Body of pancreas (tissue), 4 donors: ENCODE data around the gene TM6SF1. TPM values are rescaled to one million over a fixed set of nuclear protein-coding genes. Genes with fewer than 3 reads are reported as not detected.

Experiments used
- ATAC-seq: fragments of 150-250 bp; one replicate; pipeline ENCODE4 v1.9.1; 2016
- DNase-seq, 4 donors: peaks; one replicate each; pipeline ENCODE4 v3.0.0-alpha.2; 2019
- H3K27ac ChIP-seq, 4 donors: fragments of 200-600 bp; sonication (generic); 1 replicate in 3 of 4; 2 replicates in 1 of 4; pipeline versions ENCODE4 v1.5.1 to v1.6.1; 2016 to 2019; ENCODE audit warnings: mild to moderate bottlenecking in 1 of 4, mixed read lengths in 1 of 4, moderate library complexity in 1 of 4
- H3K27me3 ChIP-seq, 2 donors: fragments of 200-600 bp; sonication (generic); one replicate each; pipeline ENCODE4 v1.6.0; 2016; ENCODE audit warnings: mild to moderate bottlenecking in 1 of 2
- H3K36me3 ChIP-seq, 2 donors: fragments of 200-600 bp; sonication (generic); replicated peaks in 1 of 2; 2 replicates each; pipeline ENCODE4 v1.5.1; 2016; ENCODE audit warnings: low read depth in 2 of 2; ENCODE audit not compliant: insufficient read depth in 1 of 2
- H3K4me1 ChIP-seq: fragments of 200-600 bp; sonication (generic); one replicate; pipeline ENCODE4 v1.6.0; 2016
- H3K4me3 ChIP-seq, 2 donors: fragments of 200-600 bp; sonication (generic); 1 replicate in 1 of 2; 2 replicates in 1 of 2; pipeline ENCODE4 v1.5.1; 2016 to 2019
- H3K9me3 ChIP-seq, 3 donors: fragments of 200-600 bp; sonication (generic); 1 replicate in 2 of 3; 2 replicates in 1 of 3; pipeline ENCODE4 v1.5.1; 2016
- CTCF ChIP-seq, 7 experiments: fragments of 450-650 bp in 4 of 7; fragments of 200-600 bp in 3 of 7; sonication (generic) in 3 of 7; IDR thresholded peaks; one replicate each; pipeline ENCODE4 v1.5.1; 2016 to 2019; ENCODE audit warnings: antibody characterized with exemption in 7 of 7
- POLR2A ChIP-seq, 3 donors: fragments of 450-650 bp; IDR thresholded peaks; one replicate each; pipeline ENCODE4 v1.6.1; 2016; ENCODE audit warnings: antibody characterized with exemption in 3 of 3, mild to moderate bottlenecking in 2 of 3
- WGBS, 2 donors: methylation state at CpG; one replicate each; pipeline ENCODE4 v1.1.5; 2017; 5-methylcytosine and 5-hydroxymethylcytosine counted together
- intact Hi-C: fragments of 100-400 bp; cut with DNase I; formaldehyde crosslinking; loops from one replicate; pipeline ENCODE4 v1.15.1; 2023
- total RNA-seq, 2 donors: library from RNA; depleted of rRNA; stranded (reverse); fragments of >200 nt; gene quantifications; one replicate each; pipeline ENCODE4 v1.1.0, GENCODE V29; 2016

TM6SF1 gene
- total RNA-seq, 2 donors from 2014 or later = 1.8 to 2.3 TPM

GRCh38 chr15:83153288-83153687 lies 45.8 kb downstream of the TM6SF1 start:
- peaks cover 0 to 1% of the 10 kb centered on the region in 2 donors for H3K36me3 ChIP-seq
- no peak for DNase-seq
- intact Hi-C loops = no loop called here
- no peak overlapping the region for H3K4me3 ChIP-seq
- no peaks in the 10 kb centered on the region for H3K4me1 ChIP-seq
- WGBS, 2 donors = 88 to 95% methylated on average over 1 of the region's 1 CpG
- no peaks in the 10 kb centered on the region for H3K27me3 ChIP-seq
- no peaks in the 10 kb centered on the region for H3K9me3 ChIP-seq
- no peak for TF ChIP-seq CTCF (IDR thresholded peaks at IDR 0.05)
- no peak for TF ChIP-seq POLR2A (IDR thresholded peaks at IDR 0.05)
- H3K27ac ChIP-seq = no peak overlapping the region
- no peak for ATAC-seq

- intact Hi-C loops = no loop called here
- Histone ChIP-seq H3K4me1 (no peaks in the 10 kb centered on the region), H3K4me3 (no peak overlapping the region), H3K27me3 (no peaks in the 10 kb centered on the region), H3K27ac (no peak overlapping the region), H3K9me3 (no peaks in the 10 kb centered on the region), H3K36me3 (no peaks in the 10 kb centered on the region)
- DNase-seq (no peak), ATAC-seq (no peak)
- WGBS, 2 donors = 53 to 55% methylated on average over 1 of the region's 1 CpG
- TF ChIP-seq POLR2A (IDR thresholded peaks at IDR 0.05) (no peak), CTCF (IDR thresholded peaks at IDR 0.05) (no peak)
Observed at GRCh38 chr15:83155942-83156341, 48.5 kb downstream of the TM6SF1 start.

GRCh38 chr15:83158393-83158792 lies 50.9 kb downstream of the TM6SF1 start:
- Histone ChIP-seq H3K27me3 (no peaks in the 10 kb centered on the region), H3K4me1 (no peaks in the 10 kb centered on the region), H3K4me3 (no peak overlapping the region), H3K27ac (no peak overlapping the region), H3K9me3 (no peaks in the 10 kb centered on the region), H3K36me3 (no peaks in the 10 kb centered on the region)
- intact Hi-C loops = no loop called here
- DNase-seq = no peak
- TF ChIP-seq POLR2A (IDR thresholded peaks at IDR 0.05) = no peak
- no peak for TF ChIP-seq CTCF (IDR thresholded peaks at IDR 0.05)
- ATAC-seq = no peak
- 73 to 77% methylated on average over 1 of the region's 1 CpG for WGBS, 2 donors

- TF ChIP-seq POLR2A (IDR thresholded peaks at IDR 0.05) (no peak), CTCF (IDR thresholded peaks at IDR 0.05) (no peak)
- WGBS, 2 donors = 89 to 93% methylated on average over 3 of the region's 3 CpGs
- intact Hi-C loops = no loop called here
- Histone ChIP-seq H3K4me1 (no peaks in the 10 kb centered on the region), H3K9me3 (no peaks in the 10 kb centered on the region), H3K4me3 (no peak overlapping the region), H3K27ac (no peak overlapping the region), H3K36me3 (no peaks in the 10 kb centered on the region), H3K27me3 (no peaks in the 10 kb centered on the region)
- no peak for ATAC-seq
- no peak for DNase-seq
Observed at GRCh38 chr15:83160741-83161140, 53.3 kb downstream of the TM6SF1 start.

- H3K4me3 ChIP-seq = no peak overlapping the region
- no peaks in the 10 kb centered on the region for H3K36me3 ChIP-seq
- DNase-seq (no peak), ATAC-seq (no peak)
- H3K27ac ChIP-seq = no peak overlapping the region
- 81 to 88% methylated on average over 4 of the region's 4 CpGs for WGBS, 2 donors
- no peaks in the 10 kb centered on the region for H3K27me3 ChIP-seq
- H3K4me1 ChIP-seq = no peaks in the 10 kb centered on the region
- TF ChIP-seq POLR2A (IDR thresholded peaks at IDR 0.05) (no peak), CTCF (IDR thresholded peaks at IDR 0.05) (no peak)
- intact Hi-C loops = no loop called here
- no peaks in the 10 kb centered on the region for H3K9me3 ChIP-seq
Observed at GRCh38 chr15:83163032-83163431, 55.6 kb downstream of the TM6SF1 start.
